BJ (cell line): ENCODE results near the gene ANO6. TPM values are rescaled to one million over a fixed set of nuclear protein-coding genes. Genes with fewer than 3 reads are reported as not detected.

Experiments
- CTCF ChIA-PET: fragments of 350-600 bp; formaldehyde crosslinking; extraction: SDS; loops from one replicate; lab custom pipeline; 2021; ENCODE audit warnings: antibody characterized with exemption, inconsistent platforms; lab: Yijun Ruan, JAX
- POLR2A ChIA-PET: fragments of 300-600 bp; sonication (Branson Sonifier 250); formaldehyde crosslinking; extraction: SDS; loops from one replicate; lab custom pipeline; 2021; ENCODE audit warnings: antibody characterized with exemption; lab: Charles Lee
- DNase-seq: peaks from one replicate; pipeline ENCODE4 v3.0.0-alpha.2; 2011; ENCODE audit warnings: low read depth
- H3K27me3 ChIP-seq: 2 replicates; pipeline ENCODE4 v1.6.0; 2011; ENCODE audit warnings: low read length; ENCODE audit not compliant: control insufficient read depth, insufficient read depth
- H3K36me3 ChIP-seq: 2 replicates; pipeline ENCODE4 v1.5.1; 2011; ENCODE audit warnings: low read length; ENCODE audit not compliant: control insufficient read depth, insufficient read depth
- H3K4me3 ChIP-seq: 2 replicates; pipeline ENCODE4 v1.5.1; 2011; ENCODE audit warnings: low read depth, mild to moderate bottlenecking, control low read depth, low read length
- polyA plus RNA-seq: library from polyadenylated mRNA; depleted of rRNA; stranded (reverse); fragments of >200 nt; gene quantifications from 2 replicates; pipeline ENCODE4 v1.2.3, GENCODE V29; 2011
- TF ChIP-seq, protein P1 (sequence below): IDR thresholded peaks from 2 replicates; pipeline ENCODE4 v1.5.1; 2011; ENCODE audit warnings: low read depth, mild to moderate bottlenecking, control low read depth, inconsistent platforms, low read length, moderate library complexity; ENCODE audit not compliant: insufficient read depth

Gene ANO6
- polyA plus RNA-seq, 1 experiment = 45.8 TPM

GRCh38 chr12:45298047-45298446 lies 82.2 kb downstream of the ANO6 start:
- DNase-seq = no peak
- CTCF ChIA-PET = no interaction called here
- POLR2A ChIA-PET = no interaction called here
- Histone ChIP-seq H3K36me3 (no peaks in the 10 kb centered on the region), H3K4me3 (no peak overlapping the region), H3K27me3 (no peaks in the 10 kb centered on the region)
- TF ChIP-seq, protein P1, sequence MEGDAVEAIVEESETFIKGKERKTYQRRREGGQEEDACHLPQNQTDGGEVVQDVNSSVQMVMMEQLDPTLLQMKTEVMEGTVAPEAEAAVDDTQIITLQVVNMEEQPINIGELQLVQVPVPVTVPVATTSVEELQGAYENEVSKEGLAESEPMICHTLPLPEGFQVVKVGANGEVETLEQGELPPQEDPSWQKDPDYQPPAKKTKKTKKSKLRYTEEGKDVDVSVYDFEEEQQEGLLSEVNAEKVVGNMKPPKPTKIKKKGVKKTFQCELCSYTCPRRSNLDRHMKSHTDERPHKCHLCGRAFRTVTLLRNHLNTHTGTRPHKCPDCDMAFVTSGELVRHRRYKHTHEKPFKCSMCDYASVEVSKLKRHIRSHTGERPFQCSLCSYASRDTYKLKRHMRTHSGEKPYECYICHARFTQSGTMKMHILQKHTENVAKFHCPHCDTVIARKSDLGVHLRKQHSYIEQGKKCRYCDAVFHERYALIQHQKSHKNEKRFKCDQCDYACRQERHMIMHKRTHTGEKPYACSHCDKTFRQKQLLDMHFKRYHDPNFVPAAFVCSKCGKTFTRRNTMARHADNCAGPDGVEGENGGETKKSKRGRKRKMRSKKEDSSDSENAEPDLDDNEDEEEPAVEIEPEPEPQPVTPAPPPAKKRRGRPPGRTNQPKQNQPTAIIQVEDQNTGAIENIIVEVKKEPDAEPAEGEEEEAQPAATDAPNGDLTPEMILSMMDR = no peak

- POLR2A ChIA-PET = no interaction called here
- peak; percentile 31 for DNase-seq
- H3K4me3 ChIP-seq = no peak overlapping the region
- TF ChIP-seq, protein P1 = no peak
- no peaks in the 10 kb centered on the region for H3K27me3 ChIP-seq
- H3K36me3 ChIP-seq = no peaks in the 10 kb centered on the region
- CTCF ChIA-PET = no interaction called here
Observed at GRCh38 chr12:45298721-45299692, 83.1 kb downstream of the ANO6 start.

GRCh38 chr12:45302621-45303369 lies 86.9 kb downstream of the ANO6 start:
- POLR2A ChIA-PET = no interaction called here
- CTCF ChIA-PET = no interaction called here
- Histone ChIP-seq H3K36me3 (no peaks in the 10 kb centered on the region), H3K27me3 (no peaks in the 10 kb centered on the region), H3K4me3 (no peak overlapping the region)
- no peak for DNase-seq
- TF ChIP-seq, protein P1 = no peak

- TF ChIP-seq, protein P1 = no peak
- no peaks in the 10 kb centered on the region for H3K36me3 ChIP-seq
- no peak for DNase-seq
- no peak overlapping the region for H3K4me3 ChIP-seq
- ChIA-PET POLR2A (no interaction called here), CTCF (no interaction called here)
- H3K27me3 ChIP-seq = no peaks in the 10 kb centered on the region
Observed at GRCh38 chr12:45303945-45304344, 88.0 kb downstream of the ANO6 start.
